ENCODE data around the gene ZPR1. TPM values are rescaled to one million over a fixed set of nuclear protein-coding genes. Genes with fewer than 3 reads are reported as not detected.
"Not testable (repeated sequence)": the region's sequence is repeated elsewhere in the genome, so short reads cannot be mapped to it uniquely, and the experiment has no call there.

The ZPR1 gene
- total and polyA plus RNA-seq, 4 donors, result 9.4 to 56.1 (median 18.3) TPM

- H3K9ac ChIP-seq (ENCODE audit: low read depth in 1 of 2, low read length in 2 of 2); DNase-seq (ENCODE audit: low spot score); H3K36me3 ChIP-seq (ENCODE audit: control insufficient read depth in 4 of 4, insufficient read depth in 3 of 4, low read depth in 1 of 4, low read length in 3 of 4); H3K27me3 ChIP-seq (ENCODE audit: control insufficient read depth in 4 of 4, insufficient read depth in 4 of 4, low read length in 3 of 4); H3K9me3 ChIP-seq (ENCODE audit: control insufficient read depth in 4 of 4, low read length in 3 of 4): not testable (repeated sequence)
- peaks cover 6 to 75% (median 39%) of the 10 kb centered on the region in 4 donors for H3K4me1 ChIP-seq (ENCODE audit: control insufficient read depth in 4 of 4, insufficient read depth in 4 of 4, low read length in 3 of 4)
- peak overlapping the region; percentile 86 to 94 for H3K27ac ChIP-seq (ENCODE audit: low read depth in 1 of 2, low read length in 2 of 2)
- WGBS, result 42% methylated on average over 13 of the region's 13 CpGs
- TF ChIP-seq RAD21 (IDR thresholded peaks at IDR 0.05), result peak in 1 of 2 donors; percentile 24
- peak in 1 of 2 donors; percentile 39 for TF ChIP-seq JUND (IDR thresholded peaks at IDR 0.05)
- TF ChIP-seq FOXA2 (IDR thresholded peaks at IDR 0.05), result peak; percentile 4
- peak; percentile 10 for TF ChIP-seq SP1 (IDR thresholded peaks at IDR 0.05)
- peak in 1 of 2 donors; percentile 44 for TF ChIP-seq HNF4A (conservative IDR thresholded peaks at IDR 0.05)
- peak; percentile 15 to 64 for TF ChIP-seq RXRA (IDR thresholded peaks at IDR 0.05)
- TF ChIP-seq YY1 (IDR thresholded peaks at IDR 0.05), result peak; percentile 35
- H3K4me3 ChIP-seq (ENCODE audit: low read depth in 1 of 3, low read length in 3 of 3), result peak overlapping the region in 1 of 3 donors; percentile 58
These were observed 46.8 kb upstream of the ZPR1 start for GRCh38 chr11:116834535-116835041.

GRCh38 chr11:116833816-116834534 lies 46.2 kb upstream of the ZPR1 start:
- DNase-seq (ENCODE audit: low spot score), result no peak
- Histone ChIP-seq H3K9me3 (ENCODE audit: control insufficient read depth in 4 of 4, low read length in 3 of 4) (no peaks in the 10 kb centered on the region), H3K9ac (ENCODE audit: low read depth in 1 of 2, low read length in 2 of 2) (peak overlapping the region in 1 of 2 donors; percentile 45), H3K36me3 (ENCODE audit: control insufficient read depth in 4 of 4, insufficient read depth in 3 of 4, low read depth in 1 of 4, low read length in 3 of 4) (no peaks in the 10 kb centered on the region), H3K4me1 (ENCODE audit: control insufficient read depth in 4 of 4, insufficient read depth in 4 of 4, low read length in 3 of 4) (peaks cover 6 to 73% (median 33%) of the 10 kb centered on the region in 4 donors), H3K27me3 (ENCODE audit: control insufficient read depth in 4 of 4, insufficient read depth in 4 of 4, low read length in 3 of 4) (no peaks in the 10 kb centered on the region), H3K4me3 (ENCODE audit: low read depth in 1 of 3, low read length in 3 of 3) (no peak overlapping the region), H3K27ac (ENCODE audit: low read depth in 1 of 2, low read length in 2 of 2) (peak overlapping the region; percentile 86 to 94)
- TF ChIP-seq GABPA (IDR thresholded peaks at IDR 0.05 in 1 of 2, conservative IDR thresholded peaks at IDR 0.05 in 1 of 2) (no peak), ZBTB33 (IDR thresholded peaks at IDR 0.05) (peak; percentile 10), RXRA (IDR thresholded peaks at IDR 0.05) (peak; percentile 64 to 68), FOXA2 (IDR thresholded peaks at IDR 0.05) (peak; percentile 22), TAF1 (conservative IDR thresholded peaks at IDR 0.05) (peak; percentile 20), ATF3 (IDR thresholded peaks at IDR 0.05) (no peak), HNF4G (IDR thresholded peaks at IDR 0.05) (peak; percentile 39), CTCF (IDR thresholded peaks at IDR 0.05; ENCODE audit: low read depth, low read length, missing input control) (no peak), MAX (IDR thresholded peaks at IDR 0.05) (peak; percentile 1), EGR1 (IDR thresholded peaks at IDR 0.05; ENCODE audit: low read depth in 2 of 2) (no peak), NR2F2 (IDR thresholded peaks at IDR 0.05) (peak; percentile 6), SP1 (IDR thresholded peaks at IDR 0.05) (peak; percentile 62), YY1 (IDR thresholded peaks at IDR 0.05) (no peak), JUND (IDR thresholded peaks at IDR 0.05) (no peak), FOXA1 (IDR thresholded peaks at IDR 0.05) (no peak), HNF4A (conservative IDR thresholded peaks at IDR 0.05) (peak; percentile 87), RAD21 (IDR thresholded peaks at IDR 0.05) (peak; percentile 20 to 28), REST (IDR thresholded peaks at IDR 0.05) (peak; percentile 11)
- 38% methylated on average over 14 of the region's 14 CpGs for WGBS

All from liver (tissue), 9 donors.